ENCODE results near the gene CAMK4.

DNA sequence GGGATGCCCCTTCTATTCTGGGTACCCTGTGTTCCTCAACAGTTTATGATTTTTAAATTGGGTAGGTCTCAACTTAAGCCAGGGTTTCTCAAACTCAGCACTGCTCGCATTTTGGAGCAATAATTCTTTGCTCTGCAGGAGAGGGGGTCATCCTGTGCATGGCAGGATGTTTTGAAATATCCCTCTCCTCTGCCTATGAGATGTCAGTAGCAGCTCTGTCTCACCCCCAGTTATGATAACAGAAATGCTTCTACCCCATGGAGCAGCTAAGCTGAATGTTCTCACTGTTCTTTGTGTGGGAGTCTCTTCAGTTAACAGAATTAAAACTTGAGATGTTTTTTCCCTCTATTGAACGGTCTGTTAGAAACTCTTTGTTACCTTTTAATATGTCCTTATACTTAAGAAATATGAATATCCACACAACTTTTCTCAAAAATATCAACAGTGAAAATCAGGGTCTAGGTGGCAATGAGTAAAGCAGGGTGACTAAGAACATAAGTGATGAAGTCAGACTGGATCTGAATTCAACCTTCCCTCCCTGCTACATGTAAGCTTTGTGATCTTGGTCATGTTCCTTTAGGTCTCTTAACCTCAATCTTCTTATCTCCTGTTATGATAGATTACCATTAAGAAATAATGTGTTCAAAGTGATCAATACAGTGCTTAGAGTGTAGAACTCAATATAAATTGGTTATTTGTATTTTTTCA lies 89.0 kb downstream of the CAMK4 start:
- TF ChIP-seq, protein P1, sequence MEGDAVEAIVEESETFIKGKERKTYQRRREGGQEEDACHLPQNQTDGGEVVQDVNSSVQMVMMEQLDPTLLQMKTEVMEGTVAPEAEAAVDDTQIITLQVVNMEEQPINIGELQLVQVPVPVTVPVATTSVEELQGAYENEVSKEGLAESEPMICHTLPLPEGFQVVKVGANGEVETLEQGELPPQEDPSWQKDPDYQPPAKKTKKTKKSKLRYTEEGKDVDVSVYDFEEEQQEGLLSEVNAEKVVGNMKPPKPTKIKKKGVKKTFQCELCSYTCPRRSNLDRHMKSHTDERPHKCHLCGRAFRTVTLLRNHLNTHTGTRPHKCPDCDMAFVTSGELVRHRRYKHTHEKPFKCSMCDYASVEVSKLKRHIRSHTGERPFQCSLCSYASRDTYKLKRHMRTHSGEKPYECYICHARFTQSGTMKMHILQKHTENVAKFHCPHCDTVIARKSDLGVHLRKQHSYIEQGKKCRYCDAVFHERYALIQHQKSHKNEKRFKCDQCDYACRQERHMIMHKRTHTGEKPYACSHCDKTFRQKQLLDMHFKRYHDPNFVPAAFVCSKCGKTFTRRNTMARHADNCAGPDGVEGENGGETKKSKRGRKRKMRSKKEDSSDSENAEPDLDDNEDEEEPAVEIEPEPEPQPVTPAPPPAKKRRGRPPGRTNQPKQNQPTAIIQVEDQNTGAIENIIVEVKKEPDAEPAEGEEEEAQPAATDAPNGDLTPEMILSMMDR (IDR thresholded peaks at IDR 0.05; ENCODE audit: low read depth, low read length, missing input control): no peak
- TF ChIP-seq JUND (IDR thresholded peaks at IDR 0.05) (no peak), YY1 (IDR thresholded peaks at IDR 0.05) (no peak), RAD21 (IDR thresholded peaks at IDR 0.05) (no peak), TAF1 (conservative IDR thresholded peaks at IDR 0.05) (no peak), GABPA (IDR thresholded peaks at IDR 0.05 in 1 of 2, conservative IDR thresholded peaks at IDR 0.05 in 1 of 2) (no peak), SP1 (IDR thresholded peaks at IDR 0.05) (no peak), FOXA1 (IDR thresholded peaks at IDR 0.05) (no peak), HNF4A (conservative IDR thresholded peaks at IDR 0.05) (no peak), HNF4G (IDR thresholded peaks at IDR 0.05) (no peak)
- TF ChIP-seq, protein P2, sequence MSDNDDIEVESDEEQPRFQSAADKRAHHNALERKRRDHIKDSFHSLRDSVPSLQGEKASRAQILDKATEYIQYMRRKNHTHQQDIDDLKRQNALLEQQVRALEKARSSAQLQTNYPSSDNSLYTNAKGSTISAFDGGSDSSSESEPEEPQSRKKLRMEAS (IDR thresholded peaks at IDR 0.05): no peak
- TF ChIP-seq, protein P3, sequence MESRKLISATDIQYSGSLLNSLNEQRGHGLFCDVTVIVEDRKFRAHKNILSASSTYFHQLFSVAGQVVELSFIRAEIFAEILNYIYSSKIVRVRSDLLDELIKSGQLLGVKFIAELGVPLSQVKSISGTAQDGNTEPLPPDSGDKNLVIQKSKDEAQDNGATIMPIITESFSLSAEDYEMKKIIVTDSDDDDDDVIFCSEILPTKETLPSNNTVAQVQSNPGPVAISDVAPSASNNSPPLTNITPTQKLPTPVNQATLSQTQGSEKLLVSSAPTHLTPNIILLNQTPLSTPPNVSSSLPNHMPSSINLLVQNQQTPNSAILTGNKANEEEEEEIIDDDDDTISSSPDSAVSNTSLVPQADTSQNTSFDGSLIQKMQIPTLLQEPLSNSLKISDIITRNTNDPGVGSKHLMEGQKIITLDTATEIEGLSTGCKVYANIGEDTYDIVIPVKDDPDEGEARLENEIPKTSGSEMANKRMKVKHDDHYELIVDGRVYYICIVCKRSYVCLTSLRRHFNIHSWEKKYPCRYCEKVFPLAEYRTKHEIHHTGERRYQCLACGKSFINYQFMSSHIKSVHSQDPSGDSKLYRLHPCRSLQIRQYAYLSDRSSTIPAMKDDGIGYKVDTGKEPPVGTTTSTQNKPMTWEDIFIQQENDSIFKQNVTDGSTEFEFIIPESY (IDR thresholded peaks at IDR 0.05): no peak
- TF ChIP-seq, protein P4, sequence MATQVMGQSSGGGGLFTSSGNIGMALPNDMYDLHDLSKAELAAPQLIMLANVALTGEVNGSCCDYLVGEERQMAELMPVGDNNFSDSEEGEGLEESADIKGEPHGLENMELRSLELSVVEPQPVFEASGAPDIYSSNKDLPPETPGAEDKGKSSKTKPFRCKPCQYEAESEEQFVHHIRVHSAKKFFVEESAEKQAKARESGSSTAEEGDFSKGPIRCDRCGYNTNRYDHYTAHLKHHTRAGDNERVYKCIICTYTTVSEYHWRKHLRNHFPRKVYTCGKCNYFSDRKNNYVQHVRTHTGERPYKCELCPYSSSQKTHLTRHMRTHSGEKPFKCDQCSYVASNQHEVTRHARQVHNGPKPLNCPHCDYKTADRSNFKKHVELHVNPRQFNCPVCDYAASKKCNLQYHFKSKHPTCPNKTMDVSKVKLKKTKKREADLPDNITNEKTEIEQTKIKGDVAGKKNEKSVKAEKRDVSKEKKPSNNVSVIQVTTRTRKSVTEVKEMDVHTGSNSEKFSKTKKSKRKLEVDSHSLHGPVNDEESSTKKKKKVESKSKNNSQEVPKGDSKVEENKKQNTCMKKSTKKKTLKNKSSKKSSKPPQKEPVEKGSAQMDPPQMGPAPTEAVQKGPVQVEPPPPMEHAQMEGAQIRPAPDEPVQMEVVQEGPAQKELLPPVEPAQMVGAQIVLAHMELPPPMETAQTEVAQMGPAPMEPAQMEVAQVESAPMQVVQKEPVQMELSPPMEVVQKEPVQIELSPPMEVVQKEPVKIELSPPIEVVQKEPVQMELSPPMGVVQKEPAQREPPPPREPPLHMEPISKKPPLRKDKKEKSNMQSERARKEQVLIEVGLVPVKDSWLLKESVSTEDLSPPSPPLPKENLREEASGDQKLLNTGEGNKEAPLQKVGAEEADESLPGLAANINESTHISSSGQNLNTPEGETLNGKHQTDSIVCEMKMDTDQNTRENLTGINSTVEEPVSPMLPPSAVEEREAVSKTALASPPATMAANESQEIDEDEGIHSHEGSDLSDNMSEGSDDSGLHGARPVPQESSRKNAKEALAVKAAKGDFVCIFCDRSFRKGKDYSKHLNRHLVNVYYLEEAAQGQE (IDR thresholded peaks at IDR 0.05): no peak
- TF ChIP-seq, protein P5, sequence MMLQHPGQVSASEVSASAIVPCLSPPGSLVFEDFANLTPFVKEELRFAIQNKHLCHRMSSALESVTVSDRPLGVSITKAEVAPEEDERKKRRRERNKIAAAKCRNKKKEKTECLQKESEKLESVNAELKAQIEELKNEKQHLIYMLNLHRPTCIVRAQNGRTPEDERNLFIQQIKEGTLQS (IDR thresholded peaks at IDR 0.05): no peak
